ENCODE results near the gene LPO.

Gene LPO

DNA sequence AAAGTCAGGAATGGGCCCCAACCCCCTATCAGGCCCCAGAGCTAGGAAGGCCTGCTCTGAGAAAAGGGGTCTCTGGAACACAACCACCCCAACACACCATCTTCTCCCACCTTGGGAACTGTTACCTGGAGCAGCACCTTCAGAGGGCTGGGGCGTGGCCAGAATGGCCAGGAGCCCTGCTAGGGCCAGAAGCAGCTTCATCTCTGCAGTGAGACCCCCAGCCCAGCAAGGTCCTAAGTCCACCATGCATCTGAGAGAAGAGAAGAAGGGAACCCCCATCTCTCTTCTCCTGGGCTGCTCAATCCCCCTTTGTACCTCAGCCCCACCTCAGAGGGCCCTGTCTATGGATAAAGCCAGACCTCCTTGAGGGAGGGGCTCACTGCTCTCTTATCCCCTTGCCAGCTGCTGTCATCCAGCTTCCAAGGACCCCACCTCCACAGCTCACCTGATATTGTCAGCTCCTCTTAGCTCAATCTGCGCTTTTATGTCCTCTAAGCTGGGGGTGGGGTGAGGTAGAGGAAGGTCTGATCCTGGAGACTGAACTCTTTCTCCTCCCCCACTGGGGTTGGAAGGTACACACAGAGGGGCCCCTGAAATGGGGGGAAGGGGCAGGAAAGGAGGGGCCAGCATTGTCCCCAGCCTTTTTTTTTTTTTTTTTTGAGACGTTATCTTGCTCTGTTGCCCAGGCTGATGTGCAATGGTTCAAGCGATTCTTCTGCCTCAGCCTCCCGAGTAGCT, 42.3 kb downstream of the LPO start, which contains the start of gene MPO:
MPO (minus strand) TSS at position 456 of the 738 bp plus-strand sequence; CDS start at position 279, 177 bp downstream.
- no peak within 1 kb of the TSS for H3K4me3 ChIP-seq (ENCODE audit: low read depth in 1 of 2, low read length in 2 of 2)
- no peaks in the 10 kb centered on the region for H3K27me3 ChIP-seq (ENCODE audit: low read depth, low read length)
- H3K4me1 ChIP-seq (ENCODE audit: control insufficient read depth in 1 of 2, insufficient read depth in 2 of 2, low read length in 2 of 2), result peaks cover 0 to 9% of the 10 kb centered on the region in 2 donors
- H3K27ac ChIP-seq (ENCODE audit: low read length), result no peak within 1 kb of the TSS
- no peaks in the 10 kb centered on the region for H3K36me3 ChIP-seq (ENCODE audit: control insufficient read depth in 1 of 2, insufficient read depth in 2 of 2, low read length in 2 of 2)
- no peaks in the 10 kb centered on the region for H3K9me3 ChIP-seq (ENCODE audit: control insufficient read depth in 1 of 2, low read length in 2 of 2)

DNA sequence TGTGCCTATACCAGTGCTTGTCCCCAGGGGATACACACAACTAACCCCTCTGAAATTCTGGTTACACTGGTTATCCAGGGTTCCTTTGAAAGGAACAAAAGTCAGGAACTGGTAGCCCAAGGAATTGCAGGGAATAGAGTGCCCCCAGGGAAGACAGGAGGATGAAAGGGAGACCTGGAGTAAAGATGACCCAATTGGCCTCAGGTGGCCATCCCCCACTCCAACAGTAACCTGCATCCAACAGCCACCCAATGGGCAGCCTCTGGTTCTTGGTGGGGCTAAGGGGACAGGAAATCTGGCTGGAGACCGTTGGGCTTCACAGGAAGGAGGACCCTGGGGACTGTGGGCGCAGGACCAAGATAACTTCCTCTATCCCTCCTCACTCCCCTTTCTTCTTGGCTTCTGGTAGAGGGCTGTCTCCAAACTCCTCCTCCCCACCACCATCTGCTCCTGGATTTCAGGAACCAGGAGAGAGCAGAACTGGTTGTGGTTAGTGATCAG, 43.2 kb downstream of the LPO start:
- Histone ChIP-seq H3K9me3 (ENCODE audit: control insufficient read depth in 1 of 2, low read length in 2 of 2) (no peaks in the 10 kb centered on the region), H3K36me3 (ENCODE audit: control insufficient read depth in 1 of 2, insufficient read depth in 2 of 2, low read length in 2 of 2) (no peaks in the 10 kb centered on the region), H3K4me1 (ENCODE audit: control insufficient read depth in 1 of 2, insufficient read depth in 2 of 2, low read length in 2 of 2) (peaks cover 0 to 9% of the 10 kb centered on the region in 2 donors), H3K27me3 (ENCODE audit: low read depth, low read length) (no peaks in the 10 kb centered on the region), H3K4me3 (ENCODE audit: low read depth in 1 of 2, low read length in 2 of 2) (no peak overlapping the region), H3K27ac (ENCODE audit: low read length) (no peak overlapping the region)

DNA sequence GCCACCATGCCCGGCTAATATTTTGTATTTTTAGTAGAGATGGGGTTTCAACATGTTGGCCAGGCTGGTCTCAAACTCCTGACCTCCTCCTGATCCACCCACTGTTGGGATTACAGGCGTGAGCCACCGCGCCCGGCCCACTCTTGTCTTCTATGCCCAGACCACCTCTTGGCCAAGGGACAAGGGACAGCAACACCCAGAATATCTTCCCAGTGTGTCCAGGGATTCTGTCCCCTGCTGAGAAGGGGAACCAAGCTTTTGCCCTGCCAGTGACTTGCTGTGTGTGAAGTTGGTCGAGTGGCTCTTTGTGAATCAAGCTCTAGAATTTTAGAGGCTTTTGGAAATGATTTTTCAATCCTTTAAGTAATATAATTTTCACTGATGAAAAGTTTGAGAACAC, 44.1 kb downstream of the LPO start:
- Histone ChIP-seq H3K36me3 (ENCODE audit: control insufficient read depth in 1 of 2, insufficient read depth in 2 of 2, low read length in 2 of 2) (no peaks in the 10 kb centered on the region), H3K4me3 (ENCODE audit: low read depth in 1 of 2, low read length in 2 of 2) (no peak overlapping the region), H3K27me3 (ENCODE audit: low read depth, low read length) (no peaks in the 10 kb centered on the region), H3K4me1 (ENCODE audit: control insufficient read depth in 1 of 2, insufficient read depth in 2 of 2, low read length in 2 of 2) (peaks cover 0 to 9% of the 10 kb centered on the region in 2 donors), H3K9me3 (ENCODE audit: control insufficient read depth in 1 of 2, low read length in 2 of 2) (no peaks in the 10 kb centered on the region), H3K27ac (ENCODE audit: low read length) (no peak overlapping the region)

DNA sequence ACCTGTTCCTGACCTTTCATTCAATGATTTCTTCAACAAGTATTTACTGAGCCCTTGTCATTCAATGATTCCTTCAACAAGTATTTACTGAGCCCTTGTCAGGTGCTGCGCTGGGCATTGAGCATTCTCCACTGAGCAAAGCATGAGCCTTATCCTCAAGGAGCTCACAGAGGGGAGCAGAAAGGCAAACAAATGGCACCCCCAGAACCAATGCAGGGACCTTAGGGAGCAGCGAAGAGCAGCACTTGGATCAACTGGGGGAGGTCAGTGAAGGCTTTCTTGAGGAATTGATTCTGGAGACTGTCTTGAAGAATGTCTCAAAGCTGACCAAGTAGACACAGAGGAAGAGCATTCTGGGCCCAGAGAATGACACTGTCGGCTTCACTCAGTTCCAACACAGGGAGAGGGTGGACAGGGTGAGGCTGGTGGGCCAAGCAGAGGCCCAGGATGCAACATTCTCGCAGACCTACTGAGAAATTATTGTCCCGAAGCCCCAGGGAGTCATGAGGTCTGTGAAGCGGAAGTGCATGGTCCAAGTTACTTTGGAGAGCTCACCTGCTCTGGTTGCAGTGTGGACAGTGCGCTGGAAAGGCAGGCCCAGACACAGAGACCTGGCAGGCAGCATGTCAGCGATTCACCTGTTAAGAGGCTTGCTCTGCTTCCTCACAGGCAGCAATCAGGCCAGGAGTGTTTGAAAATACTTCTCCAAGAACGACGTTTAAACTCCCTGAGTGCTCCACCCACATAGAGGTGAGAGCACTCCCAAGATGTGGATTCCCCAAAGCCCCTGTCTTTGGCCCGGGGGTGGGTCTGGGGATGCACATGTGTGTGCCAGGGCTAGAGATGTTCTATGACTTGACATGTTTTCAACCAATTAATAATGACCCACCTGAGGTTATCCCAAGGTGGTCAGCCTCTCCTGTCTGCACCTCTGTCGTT, 45.6 kb downstream of the LPO start:
- Histone ChIP-seq H3K27ac (ENCODE audit: low read length) (no peak overlapping the region), H3K36me3 (ENCODE audit: control insufficient read depth in 1 of 2, insufficient read depth in 2 of 2, low read length in 2 of 2) (no peaks in the 10 kb centered on the region), H3K9me3 (ENCODE audit: control insufficient read depth in 1 of 2, low read length in 2 of 2) (no peaks in the 10 kb centered on the region), H3K4me1 (ENCODE audit: control insufficient read depth in 1 of 2, insufficient read depth in 2 of 2, low read length in 2 of 2) (peaks cover 0 to 3% of the 10 kb centered on the region in 2 donors), H3K4me3 (ENCODE audit: low read depth in 1 of 2, low read length in 2 of 2) (no peak overlapping the region), H3K27me3 (ENCODE audit: low read depth, low read length) (no peaks in the 10 kb centered on the region)

DNA sequence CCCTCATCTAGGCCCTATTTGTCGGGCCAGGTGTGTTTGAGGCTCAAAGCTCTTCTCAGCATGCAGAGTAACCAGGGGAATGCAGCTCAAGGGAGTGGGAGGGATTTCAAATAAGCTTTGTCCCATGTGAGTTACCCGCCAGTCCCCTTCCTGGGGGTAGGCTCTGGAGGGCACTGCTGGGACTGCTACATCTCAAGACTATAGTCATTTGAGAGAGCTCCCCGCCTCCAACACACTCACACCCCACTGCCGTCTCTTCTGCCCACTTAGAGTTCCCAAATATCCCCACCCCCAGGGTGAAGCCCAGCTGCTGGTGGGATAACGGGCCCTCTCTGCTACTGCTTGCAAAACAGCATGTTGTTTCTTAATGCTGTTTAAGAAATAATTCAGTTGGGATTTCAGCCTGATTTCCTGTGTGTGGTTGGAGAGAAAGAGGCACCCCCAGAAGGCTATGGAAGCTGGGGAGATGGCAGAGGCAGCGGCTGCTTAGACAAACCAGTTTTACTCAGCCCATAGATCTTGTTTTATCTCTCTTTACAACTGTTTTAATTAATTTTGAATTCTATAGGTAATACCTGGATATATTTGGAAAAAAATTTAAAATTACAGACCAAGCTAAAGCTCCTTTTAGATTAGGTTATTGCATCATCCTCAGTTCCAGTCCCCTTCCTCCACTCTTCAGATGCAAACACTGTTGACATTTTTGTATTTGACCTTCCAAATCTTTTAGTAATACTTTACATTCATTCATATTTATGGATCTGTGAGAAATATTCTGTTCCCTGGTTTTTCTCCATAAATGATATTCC, 46.4 kb downstream of the LPO start:
- Histone ChIP-seq H3K4me3 (ENCODE audit: low read depth in 1 of 2, low read length in 2 of 2) (no peak overlapping the region), H3K27ac (ENCODE audit: low read length) (no peak overlapping the region), H3K27me3 (ENCODE audit: low read depth, low read length) (no peaks in the 10 kb centered on the region)

DNA sequence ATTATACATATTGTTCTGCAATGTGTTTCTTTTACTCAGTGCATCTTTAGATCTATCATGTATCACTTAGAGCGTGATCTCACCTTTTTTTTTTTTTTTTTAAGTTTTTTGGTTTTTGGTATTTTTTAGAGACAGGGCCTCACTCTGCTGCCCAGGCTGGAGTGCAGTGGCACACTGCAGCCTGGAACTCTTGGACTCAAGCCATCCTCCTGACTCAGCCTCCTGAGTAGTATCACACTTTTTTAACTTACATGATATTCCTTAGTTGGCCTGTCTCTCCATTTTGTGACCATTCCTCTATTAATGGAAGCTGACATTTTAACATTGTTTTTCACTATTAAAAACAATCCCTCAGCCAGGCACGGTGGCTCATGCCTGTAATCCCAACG, 47.0 kb downstream of the LPO start:
- H3K27ac ChIP-seq (ENCODE audit: low read length), result no peak overlapping the region
- no peak overlapping the region for H3K4me3 ChIP-seq (ENCODE audit: low read depth in 1 of 2, low read length in 2 of 2)
- H3K27me3 ChIP-seq (ENCODE audit: low read depth, low read length), result no peaks in the 10 kb centered on the region

More for the DNA sequence above, 46.4 kb downstream of the LPO start:
- H3K4me1 ChIP-seq (ENCODE audit: control insufficient read depth in 1 of 2, insufficient read depth in 2 of 2, low read length in 2 of 2), result no peaks in the 10 kb centered on the region
- H3K9me3 ChIP-seq (ENCODE audit: control insufficient read depth in 1 of 2, low read length in 2 of 2), result no peaks in the 10 kb centered on the region
- H3K36me3 ChIP-seq (ENCODE audit: control insufficient read depth in 1 of 2, insufficient read depth in 2 of 2, low read length in 2 of 2), result no peaks in the 10 kb centered on the region

DNA sequence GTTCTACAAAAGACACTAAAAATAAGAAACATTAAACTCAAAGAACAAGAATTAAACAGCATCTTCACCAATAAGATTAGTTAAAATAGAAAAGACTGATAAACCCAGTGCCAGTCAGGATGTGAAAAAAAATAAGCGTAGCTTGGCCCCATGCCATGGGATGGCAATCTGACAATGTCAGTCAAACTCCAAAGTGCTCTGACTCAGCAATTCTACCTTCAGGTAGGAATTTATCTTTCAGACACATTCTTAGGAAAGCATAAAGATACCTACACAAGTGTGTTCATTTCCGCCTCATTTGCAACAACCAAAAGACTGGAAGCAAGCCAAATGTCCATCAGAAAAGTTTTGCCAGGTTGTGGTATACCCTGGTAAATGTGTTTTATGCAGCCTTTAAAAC, 51.5 kb downstream of the LPO start:
- Histone ChIP-seq H3K9me3 (ENCODE audit: control insufficient read depth in 1 of 2, low read length in 2 of 2) (no peaks in the 10 kb centered on the region), H3K4me1 (ENCODE audit: control insufficient read depth in 1 of 2, insufficient read depth in 2 of 2, low read length in 2 of 2) (no peaks in the 10 kb centered on the region), H3K27me3 (ENCODE audit: low read depth, low read length) (no peaks in the 10 kb centered on the region)

More for the DNA sequence above, 47.0 kb downstream of the LPO start:
- H3K9me3 ChIP-seq (ENCODE audit: control insufficient read depth in 1 of 2, low read length in 2 of 2), result no peaks in the 10 kb centered on the region
- no peaks in the 10 kb centered on the region for H3K4me1 ChIP-seq (ENCODE audit: control insufficient read depth in 1 of 2, insufficient read depth in 2 of 2, low read length in 2 of 2)
- H3K36me3 ChIP-seq (ENCODE audit: control insufficient read depth in 1 of 2, insufficient read depth in 2 of 2, low read length in 2 of 2), result no peaks in the 10 kb centered on the region

DNA sequence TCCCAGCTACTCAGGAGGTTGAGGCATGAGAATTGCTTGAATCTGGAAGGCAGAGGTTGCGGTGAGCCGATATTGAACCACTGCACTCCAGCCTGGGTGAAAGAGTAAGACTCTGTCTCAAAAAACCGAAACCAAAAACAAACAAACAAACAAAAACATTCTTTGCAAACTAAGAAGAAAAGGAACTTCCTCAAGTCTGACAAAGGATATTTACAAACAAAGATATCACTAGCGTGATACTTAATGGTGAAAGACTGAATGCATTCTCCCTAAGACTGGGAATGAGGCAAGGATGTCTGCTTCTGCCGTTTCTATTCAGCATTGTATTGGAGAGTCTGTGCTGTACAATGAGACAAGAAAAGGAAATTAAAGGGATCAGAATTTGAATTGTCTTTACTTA, 52.9 kb downstream of the LPO start:
- H3K4me3 ChIP-seq (ENCODE audit: low read depth in 1 of 2, low read length in 2 of 2), result no peak overlapping the region
- no peaks in the 10 kb centered on the region for H3K4me1 ChIP-seq (ENCODE audit: control insufficient read depth in 1 of 2, insufficient read depth in 2 of 2, low read length in 2 of 2)
- no peaks in the 10 kb centered on the region for H3K9me3 ChIP-seq (ENCODE audit: control insufficient read depth in 1 of 2, low read length in 2 of 2)
- no peaks in the 10 kb centered on the region for H3K36me3 ChIP-seq (ENCODE audit: control insufficient read depth in 1 of 2, insufficient read depth in 2 of 2, low read length in 2 of 2)
- H3K27me3 ChIP-seq (ENCODE audit: low read depth, low read length), result no peaks in the 10 kb centered on the region
- no peak overlapping the region for H3K27ac ChIP-seq (ENCODE audit: low read length)

More for the DNA sequence above, 51.5 kb downstream of the LPO start:
- no peak overlapping the region for H3K4me3 ChIP-seq (ENCODE audit: low read depth in 1 of 2, low read length in 2 of 2)
- no peaks in the 10 kb centered on the region for H3K36me3 ChIP-seq (ENCODE audit: control insufficient read depth in 1 of 2, insufficient read depth in 2 of 2, low read length in 2 of 2)
- no peak overlapping the region for H3K27ac ChIP-seq (ENCODE audit: low read length)

DNA sequence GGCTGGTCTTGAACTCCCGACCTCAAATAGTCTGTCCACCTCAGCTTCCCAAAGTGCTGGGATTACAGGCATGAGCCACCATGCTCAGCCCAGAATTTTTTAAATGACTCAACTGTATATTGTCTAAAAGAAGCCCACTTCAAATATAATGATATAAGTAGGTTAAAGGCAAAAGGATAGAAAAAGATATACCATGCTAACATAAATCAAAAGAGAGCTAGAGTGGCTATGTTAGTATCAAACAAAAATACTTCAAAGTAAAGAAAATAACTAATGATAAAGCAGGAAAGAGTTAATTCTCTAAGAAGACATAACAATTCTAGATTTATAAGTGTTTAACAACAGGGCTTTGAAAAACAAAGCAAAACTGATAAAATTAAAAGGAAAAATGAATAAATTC, 55.6 kb downstream of the LPO start:
- H3K27ac ChIP-seq (ENCODE audit: low read length), result no peak overlapping the region

DNA sequence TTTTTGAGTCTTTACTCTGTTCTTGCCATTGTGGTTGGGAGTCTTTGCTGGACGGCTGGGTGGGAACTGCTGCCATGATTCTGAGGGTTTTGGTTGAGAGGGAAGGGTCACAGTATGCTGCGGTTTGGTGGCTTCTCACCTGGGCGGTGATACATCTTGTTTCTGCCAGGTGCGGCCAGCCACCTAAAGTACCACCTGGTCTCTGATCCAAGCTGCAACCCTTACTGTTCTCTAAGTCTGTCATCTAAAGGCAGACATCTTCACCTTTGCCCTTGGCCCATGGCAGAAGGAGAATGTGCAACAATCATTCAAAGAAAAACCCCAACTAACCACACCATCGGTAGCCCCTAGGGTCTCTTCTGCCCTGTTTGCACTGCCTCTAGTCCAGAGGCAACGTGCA, 62.0 kb downstream of the LPO start:
- Histone ChIP-seq H3K27me3 (ENCODE audit: low read depth, low read length) (no peaks in the 10 kb centered on the region), H3K36me3 (ENCODE audit: control insufficient read depth in 1 of 2, insufficient read depth in 2 of 2, low read length in 2 of 2) (no peaks in the 10 kb centered on the region), H3K4me1 (ENCODE audit: control insufficient read depth in 1 of 2, insufficient read depth in 2 of 2, low read length in 2 of 2) (no peaks in the 10 kb centered on the region), H3K27ac (ENCODE audit: low read length) (no peak overlapping the region), H3K9me3 (ENCODE audit: control insufficient read depth in 1 of 2, low read length in 2 of 2) (no peaks in the 10 kb centered on the region), H3K4me3 (ENCODE audit: low read depth in 1 of 2, low read length in 2 of 2) (no peak overlapping the region)

More for the DNA sequence above, 55.6 kb downstream of the LPO start:
- Histone ChIP-seq H3K9me3 (ENCODE audit: control insufficient read depth in 1 of 2, low read length in 2 of 2) (no peaks in the 10 kb centered on the region), H3K4me3 (ENCODE audit: low read depth in 1 of 2, low read length in 2 of 2) (no peak overlapping the region), H3K4me1 (ENCODE audit: control insufficient read depth in 1 of 2, insufficient read depth in 2 of 2, low read length in 2 of 2) (no peaks in the 10 kb centered on the region), H3K36me3 (ENCODE audit: control insufficient read depth in 1 of 2, insufficient read depth in 2 of 2, low read length in 2 of 2) (no peaks in the 10 kb centered on the region), H3K27me3 (ENCODE audit: low read depth, low read length) (no peaks in the 10 kb centered on the region)

Data from muscle layer of duodenum (tissue), 2 donors.